ENCODE measurements around the gene CEP350.
"Not testable (repeated sequence)": the region's sequence is repeated elsewhere in the genome, so short reads cannot be mapped to it uniquely, and the experiment has no call there.

CEP350 gene

GRCh38 chr1:180123463-180123936, 168.9 kb downstream of the CEP350 start:
- Histone ChIP-seq H2BK15ac (replicated peaks; ENCODE audit: low read depth) (no peak overlapping the region), H3K27me3 (ENCODE audit: insufficient read depth, low read length, poor library complexity) (no peaks in the 10 kb centered on the region), H3K4me2 (ENCODE audit: low read length) (no peak overlapping the region), H3K4ac (ENCODE audit: low read depth, low read length) (no peak overlapping the region), H2BK5ac (ENCODE audit: low read length) (no peak overlapping the region), H3K56ac (ENCODE audit: low read length) (no peak overlapping the region), H3K79me1 (ENCODE audit: low read length) (no peaks in the 10 kb centered on the region), H4K5ac (ENCODE audit: low read length) (no peak overlapping the region), H3K27ac (ENCODE audit: low read depth, low read length) (no peak overlapping the region), H3K23ac (ENCODE audit: low read length) (no peak overlapping the region), H3K79me2 (ENCODE audit: control insufficient read depth, insufficient read depth, low read length) (no peaks in the 10 kb centered on the region), H3K4me1 (ENCODE audit: control insufficient read depth, low read depth, low read length) (no peaks in the 10 kb centered on the region), H3K9ac (ENCODE audit: low read length) (no peak overlapping the region), H3K36me3 (ENCODE audit: control insufficient read depth, insufficient read depth, low read length) (no peaks in the 10 kb centered on the region), H4K8ac (ENCODE audit: low read depth, low read length) (no peak overlapping the region), H2AK5ac (ENCODE audit: low read length) (no peak overlapping the region), H2BK120ac (ENCODE audit: low read depth, low read length) (no peak overlapping the region), H3K4me3 (ENCODE audit: low read length) (no peak overlapping the region), H3K18ac (ENCODE audit: low read length) (no peak overlapping the region)
- no CpG with 5 or more reads among the region's 4 CpGs for WGBS (ENCODE audit: extremely low coverage, insufficient coverage, low lambda C conversion rate)
- DNase-seq: no peak

DNA sequence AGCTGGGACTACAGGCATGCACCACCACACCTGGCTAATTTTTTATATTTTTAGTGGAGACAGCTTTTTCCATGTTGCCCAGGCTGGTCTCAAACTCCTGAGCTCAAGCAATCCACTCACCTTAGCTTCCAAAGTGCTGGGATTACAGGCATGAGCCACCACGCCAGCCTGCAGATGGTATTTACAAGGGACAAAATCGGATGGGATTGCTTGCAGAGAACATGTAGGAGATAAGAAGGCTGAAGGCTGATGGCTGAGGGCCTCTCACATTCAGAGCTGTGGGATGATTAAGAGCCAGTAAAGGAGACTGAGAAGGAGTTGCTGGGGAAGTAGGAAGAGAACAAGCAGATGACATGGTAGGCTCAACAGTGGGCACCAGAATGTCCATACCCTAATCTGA, 176.0 kb downstream of the CEP350 start:
- no peak overlapping the region for H3K9ac ChIP-seq (ENCODE audit: low read length)
- H4K5ac ChIP-seq (ENCODE audit: low read length): no peak overlapping the region
- no peak overlapping the region for H3K4me3 ChIP-seq (ENCODE audit: low read length)
- no peak overlapping the region for H4K8ac ChIP-seq (ENCODE audit: low read depth, low read length)
- no peak overlapping the region for H2BK120ac ChIP-seq (ENCODE audit: low read depth, low read length)
- H3K27ac ChIP-seq (ENCODE audit: low read depth, low read length): no peak overlapping the region
- WGBS (ENCODE audit: extremely low coverage, insufficient coverage, low lambda C conversion rate): no CpG with 5 or more reads among the region's 2 CpGs
- H3K56ac ChIP-seq (ENCODE audit: low read length): no peak overlapping the region
- H3K79me2 ChIP-seq (ENCODE audit: control insufficient read depth, insufficient read depth, low read length): no peaks in the 10 kb centered on the region
- no peaks in the 10 kb centered on the region for H3K36me3 ChIP-seq (ENCODE audit: control insufficient read depth, insufficient read depth, low read length)
- H3K4me2 ChIP-seq (ENCODE audit: low read length): no peak overlapping the region
- H2BK15ac ChIP-seq (replicated peaks; ENCODE audit: low read depth): no peak overlapping the region
- no peak overlapping the region for H3K18ac ChIP-seq (ENCODE audit: low read length)
- no peaks in the 10 kb centered on the region for H3K4me1 ChIP-seq (ENCODE audit: control insufficient read depth, low read depth, low read length)
- no peak overlapping the region for H3K4ac ChIP-seq (ENCODE audit: low read depth, low read length)
- no peaks in the 10 kb centered on the region for H3K79me1 ChIP-seq (ENCODE audit: low read length)
- H3K27me3 ChIP-seq (ENCODE audit: insufficient read depth, low read length, poor library complexity): no peaks in the 10 kb centered on the region
- H3K23ac ChIP-seq (ENCODE audit: low read length): no peak overlapping the region
- no peak for DNase-seq
- no peak overlapping the region for H2BK5ac ChIP-seq (ENCODE audit: low read length)
- H2AK5ac ChIP-seq (ENCODE audit: low read length): no peak overlapping the region

- Histone ChIP-seq H2BK5ac (ENCODE audit: low read length) (no peak overlapping the region), H3K36me3 (ENCODE audit: control insufficient read depth, insufficient read depth, low read length) (no peaks in the 10 kb centered on the region), H2BK120ac (ENCODE audit: low read depth, low read length) (no peak overlapping the region), H3K27me3 (ENCODE audit: insufficient read depth, low read length, poor library complexity) (no peaks in the 10 kb centered on the region), H4K5ac (ENCODE audit: low read length) (no peak overlapping the region), H3K18ac (ENCODE audit: low read length) (no peak overlapping the region), H2AK5ac (ENCODE audit: low read length) (no peak overlapping the region), H3K9ac (ENCODE audit: low read length) (no peak overlapping the region), H2BK15ac (replicated peaks; ENCODE audit: low read depth) (no peak overlapping the region), H3K27ac (ENCODE audit: low read depth, low read length) (no peak overlapping the region), H3K4me2 (ENCODE audit: low read length) (no peak overlapping the region), H3K56ac (ENCODE audit: low read length) (no peak overlapping the region), H3K79me2 (ENCODE audit: control insufficient read depth, insufficient read depth, low read length) (no peaks in the 10 kb centered on the region), H3K4me3 (ENCODE audit: low read length) (no peak overlapping the region), H3K4me1 (ENCODE audit: control insufficient read depth, low read depth, low read length) (no peaks in the 10 kb centered on the region), H3K23ac (ENCODE audit: low read length) (no peak overlapping the region), H3K79me1 (ENCODE audit: low read length) (no peaks in the 10 kb centered on the region), H3K4ac (ENCODE audit: low read depth, low read length) (no peak overlapping the region), H4K8ac (ENCODE audit: low read depth, low read length) (no peak overlapping the region)
- WGBS (ENCODE audit: extremely low coverage, insufficient coverage, low lambda C conversion rate): no CpG with 5 or more reads among the region's 5 CpGs
- no peak for DNase-seq
Measured at GRCh38 chr1:180131510-180131909, 176.9 kb downstream of the CEP350 start.

GRCh38 chr1:180133193-180133592, 178.6 kb downstream of the CEP350 start:
- H3K36me3 ChIP-seq (ENCODE audit: control insufficient read depth, insufficient read depth, low read length): no peaks in the 10 kb centered on the region
- H2BK120ac ChIP-seq (ENCODE audit: low read depth, low read length): no peak overlapping the region
- no peak overlapping the region for H2AK5ac ChIP-seq (ENCODE audit: low read length)
- no peak overlapping the region for H3K23ac ChIP-seq (ENCODE audit: low read length)
- H3K79me2 ChIP-seq (ENCODE audit: control insufficient read depth, insufficient read depth, low read length): no peaks in the 10 kb centered on the region
- DNase-seq: no peak
- H3K18ac ChIP-seq (ENCODE audit: low read length): no peak overlapping the region
- H3K27me3 ChIP-seq (ENCODE audit: insufficient read depth, low read length, poor library complexity): no peaks in the 10 kb centered on the region
- H3K4me3 ChIP-seq (ENCODE audit: low read length): no peak overlapping the region
- H3K4me1 ChIP-seq (ENCODE audit: control insufficient read depth, low read depth, low read length): no peaks in the 10 kb centered on the region
- H2BK15ac ChIP-seq (replicated peaks; ENCODE audit: low read depth): no peak overlapping the region
- no peak overlapping the region for H3K4me2 ChIP-seq (ENCODE audit: low read length)
- no peaks in the 10 kb centered on the region for H3K79me1 ChIP-seq (ENCODE audit: low read length)
- no peak overlapping the region for H3K9ac ChIP-seq (ENCODE audit: low read length)
- no peak overlapping the region for H4K5ac ChIP-seq (ENCODE audit: low read length)
- WGBS (ENCODE audit: extremely low coverage, insufficient coverage, low lambda C conversion rate): no CpG with 5 or more reads among the region's 1 CpG
- H4K8ac ChIP-seq (ENCODE audit: low read depth, low read length): no peak overlapping the region
- H3K56ac ChIP-seq (ENCODE audit: low read length): no peak overlapping the region
- no peak overlapping the region for H3K27ac ChIP-seq (ENCODE audit: low read depth, low read length)
- H3K4ac ChIP-seq (ENCODE audit: low read depth, low read length): no peak overlapping the region
- no peak overlapping the region for H2BK5ac ChIP-seq (ENCODE audit: low read length)

GRCh38 chr1:180133688-180134087, 179.1 kb downstream of the CEP350 start:
- H2BK5ac ChIP-seq (ENCODE audit: low read length); H3K4me1 ChIP-seq (ENCODE audit: control insufficient read depth, low read depth, low read length); H2BK120ac ChIP-seq (ENCODE audit: low read depth, low read length); H3K4me3 ChIP-seq (ENCODE audit: low read length); H2AK5ac ChIP-seq (ENCODE audit: low read length); H3K18ac ChIP-seq (ENCODE audit: low read length); H4K5ac ChIP-seq (ENCODE audit: low read length); H3K4me2 ChIP-seq (ENCODE audit: low read length); H4K8ac ChIP-seq (ENCODE audit: low read depth, low read length); H3K56ac ChIP-seq (ENCODE audit: low read length); H3K4ac ChIP-seq (ENCODE audit: low read depth, low read length); H3K27ac ChIP-seq (ENCODE audit: low read depth, low read length); DNase-seq; H3K23ac ChIP-seq (ENCODE audit: low read length); H2BK15ac ChIP-seq (replicated peaks; ENCODE audit: low read depth); H3K27me3 ChIP-seq (ENCODE audit: insufficient read depth, low read length, poor library complexity); H3K9ac ChIP-seq (ENCODE audit: low read length); H3K79me2 ChIP-seq (ENCODE audit: control insufficient read depth, insufficient read depth, low read length); H3K79me1 ChIP-seq (ENCODE audit: low read length); H3K36me3 ChIP-seq (ENCODE audit: control insufficient read depth, insufficient read depth, low read length): not testable (repeated sequence)
- no CpG with 5 or more reads among the region's 9 CpGs for WGBS (ENCODE audit: extremely low coverage, insufficient coverage, low lambda C conversion rate)

DNA sequence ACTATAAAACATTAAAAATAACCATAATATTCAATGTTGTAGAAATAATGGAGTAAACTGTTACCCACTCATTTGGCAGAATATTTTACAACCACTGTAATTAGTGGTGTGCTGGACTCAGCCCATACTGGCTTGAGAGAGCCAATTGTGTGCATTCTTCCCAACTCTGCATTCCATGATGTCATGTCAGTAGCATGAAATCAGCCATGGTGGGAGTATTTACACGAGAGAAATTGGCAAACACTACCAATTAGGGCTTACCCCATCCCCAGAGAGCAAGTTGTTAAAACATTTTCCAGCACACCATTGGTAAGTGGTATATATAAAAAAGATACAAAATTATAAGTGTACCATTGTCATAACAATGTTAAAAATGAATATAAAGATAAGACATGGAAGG, 180.9 kb downstream of the CEP350 start:
- no peak overlapping the region for H2BK5ac ChIP-seq (ENCODE audit: low read length)
- no peaks in the 10 kb centered on the region for H3K79me1 ChIP-seq (ENCODE audit: low read length)
- WGBS (ENCODE audit: extremely low coverage, insufficient coverage, low lambda C conversion rate): no CpG with 5 or more reads among the region's 1 CpG
- H3K4me2 ChIP-seq (ENCODE audit: low read length): no peak overlapping the region
- H2BK15ac ChIP-seq (replicated peaks; ENCODE audit: low read depth): no peak overlapping the region
- no peak overlapping the region for H3K4ac ChIP-seq (ENCODE audit: low read depth, low read length)
- no peak overlapping the region for H3K9ac ChIP-seq (ENCODE audit: low read length)
- H3K18ac ChIP-seq (ENCODE audit: low read length): no peak overlapping the region
- H4K5ac ChIP-seq (ENCODE audit: low read length): no peak overlapping the region
- H3K79me2 ChIP-seq (ENCODE audit: control insufficient read depth, insufficient read depth, low read length): no peaks in the 10 kb centered on the region
- no peak overlapping the region for H3K56ac ChIP-seq (ENCODE audit: low read length)
- no peak overlapping the region for H3K23ac ChIP-seq (ENCODE audit: low read length)
- no peak for DNase-seq
- no peak overlapping the region for H3K27ac ChIP-seq (ENCODE audit: low read depth, low read length)
- H2AK5ac ChIP-seq (ENCODE audit: low read length): no peak overlapping the region
- H4K8ac ChIP-seq (ENCODE audit: low read depth, low read length): no peak overlapping the region
- H3K4me3 ChIP-seq (ENCODE audit: low read length): no peak overlapping the region
- no peaks in the 10 kb centered on the region for H3K27me3 ChIP-seq (ENCODE audit: insufficient read depth, low read length, poor library complexity)
- H3K4me1 ChIP-seq (ENCODE audit: control insufficient read depth, low read depth, low read length): no peaks in the 10 kb centered on the region
- no peak overlapping the region for H2BK120ac ChIP-seq (ENCODE audit: low read depth, low read length)
- no peaks in the 10 kb centered on the region for H3K36me3 ChIP-seq (ENCODE audit: control insufficient read depth, insufficient read depth, low read length)

Data from mesendoderm (in vitro differentiated cells).